Measurements from ENCODE around the gene ADIPOR2. TPM values are rescaled to one million over a fixed set of nuclear protein-coding genes. Genes with fewer than 3 reads are reported as not detected.

The ADIPOR2 gene
- total RNA-seq, 4 donors from 2014 or later: 28.2 to 37.4 (median 34.1) TPM

DNA sequence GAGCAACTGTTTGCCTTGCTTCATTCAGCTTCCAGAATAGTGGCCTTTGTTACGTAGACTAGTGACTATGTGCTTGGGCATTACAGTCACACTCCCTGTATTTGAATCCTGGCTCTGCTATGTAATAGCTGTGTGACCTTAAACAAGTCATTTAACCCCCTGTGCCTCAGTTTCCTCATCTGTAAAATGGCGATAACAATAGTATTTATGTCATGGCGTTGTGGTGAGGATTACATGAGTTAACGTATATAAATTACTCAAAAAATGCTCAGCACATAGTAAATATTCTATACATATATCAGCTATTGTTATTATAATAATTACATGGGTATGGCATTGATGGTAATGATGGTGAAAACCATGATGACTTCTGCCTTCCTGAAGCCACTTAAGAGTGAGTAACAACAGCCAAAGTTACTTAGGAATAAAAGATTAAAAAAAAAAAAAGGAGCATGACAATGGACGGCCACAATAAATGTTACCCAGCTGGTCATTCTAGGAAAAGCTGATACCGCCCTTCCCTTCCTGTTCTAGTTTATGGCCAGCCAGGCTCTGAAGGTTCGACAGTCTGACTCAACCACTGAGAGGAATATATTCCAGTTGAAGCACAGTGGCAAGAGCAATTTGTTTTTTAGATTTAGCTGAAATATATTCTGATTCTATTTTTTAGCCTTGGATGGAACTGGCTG, 9.9 kb upstream of the ADIPOR2 start:
- Histone ChIP-seq H3K4me1 (peaks cover 0 to 14% (median 0%) of the 10 kb centered on the region in 4 donors), H3K9me3 (no peaks in the 10 kb centered on the region), H3K4me3 (no peak overlapping the region), H3K36me3 (no peaks in the 10 kb centered on the region), H3K27ac (replicated peaks in 1 of 4) (peak overlapping the region in 3 of 4 donors; percentile 35 to 58 (median 47)), H3K27me3 (no peaks in the 10 kb centered on the region)
- 78% methylated on average over 7 of the region's 7 CpGs for WGBS
- intact Hi-C loops (cut with DNase I): loop anchor here (5.0 kb wide), 1 partner anchor 64 kb away; no protein-coding TSS in a partner anchor
- no peak for DNase-seq (ENCODE audit: extremely low spot score)
- TF ChIP-seq, protein P1, sequence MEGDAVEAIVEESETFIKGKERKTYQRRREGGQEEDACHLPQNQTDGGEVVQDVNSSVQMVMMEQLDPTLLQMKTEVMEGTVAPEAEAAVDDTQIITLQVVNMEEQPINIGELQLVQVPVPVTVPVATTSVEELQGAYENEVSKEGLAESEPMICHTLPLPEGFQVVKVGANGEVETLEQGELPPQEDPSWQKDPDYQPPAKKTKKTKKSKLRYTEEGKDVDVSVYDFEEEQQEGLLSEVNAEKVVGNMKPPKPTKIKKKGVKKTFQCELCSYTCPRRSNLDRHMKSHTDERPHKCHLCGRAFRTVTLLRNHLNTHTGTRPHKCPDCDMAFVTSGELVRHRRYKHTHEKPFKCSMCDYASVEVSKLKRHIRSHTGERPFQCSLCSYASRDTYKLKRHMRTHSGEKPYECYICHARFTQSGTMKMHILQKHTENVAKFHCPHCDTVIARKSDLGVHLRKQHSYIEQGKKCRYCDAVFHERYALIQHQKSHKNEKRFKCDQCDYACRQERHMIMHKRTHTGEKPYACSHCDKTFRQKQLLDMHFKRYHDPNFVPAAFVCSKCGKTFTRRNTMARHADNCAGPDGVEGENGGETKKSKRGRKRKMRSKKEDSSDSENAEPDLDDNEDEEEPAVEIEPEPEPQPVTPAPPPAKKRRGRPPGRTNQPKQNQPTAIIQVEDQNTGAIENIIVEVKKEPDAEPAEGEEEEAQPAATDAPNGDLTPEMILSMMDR (IDR thresholded peaks at IDR 0.05): no peak
- TF ChIP-seq POLR2A (IDR thresholded peaks at IDR 0.05; ENCODE audit: low read depth) (no peak), POLR2AphosphoS5 (IDR thresholded peaks at IDR 0.05) (peak in 1 of 2 donors; percentile 28)

DNA sequence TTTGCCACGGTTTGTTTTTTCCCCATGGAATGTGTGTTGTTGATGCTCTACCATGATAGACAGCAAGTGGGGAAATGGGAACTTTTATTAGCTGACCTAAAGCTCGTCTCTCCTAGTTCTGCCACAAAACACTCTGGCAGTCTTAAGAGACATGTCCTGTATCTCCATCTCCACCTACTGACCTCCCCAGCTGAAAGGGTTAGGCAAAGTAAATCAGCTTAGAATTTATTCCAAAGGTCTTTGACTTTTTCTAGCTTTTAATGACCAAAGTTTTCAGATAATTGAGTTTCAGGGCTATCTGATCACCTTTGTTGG, 9.4 kb upstream of the ADIPOR2 start:
- intact Hi-C loops (cut with DNase I): loop anchor here (5.0 kb wide), 1 partner anchor 64 kb away; no protein-coding TSS in a partner anchor
- Histone ChIP-seq H3K9me3 (no peaks in the 10 kb centered on the region), H3K27ac (replicated peaks in 1 of 4) (peak overlapping the region in 3 of 4 donors; percentile 35 to 58 (median 47)), H3K4me3 (no peak overlapping the region), H3K36me3 (no peaks in the 10 kb centered on the region), H3K27me3 (no peaks in the 10 kb centered on the region), H3K4me1 (peaks cover 0 to 14% (median 0%) of the 10 kb centered on the region in 4 donors)
- no peak for DNase-seq (ENCODE audit: extremely low spot score)
- WGBS: 59% methylated on average over 2 of the region's 2 CpGs
- TF ChIP-seq, protein P1 (IDR thresholded peaks at IDR 0.05): no peak

DNA sequence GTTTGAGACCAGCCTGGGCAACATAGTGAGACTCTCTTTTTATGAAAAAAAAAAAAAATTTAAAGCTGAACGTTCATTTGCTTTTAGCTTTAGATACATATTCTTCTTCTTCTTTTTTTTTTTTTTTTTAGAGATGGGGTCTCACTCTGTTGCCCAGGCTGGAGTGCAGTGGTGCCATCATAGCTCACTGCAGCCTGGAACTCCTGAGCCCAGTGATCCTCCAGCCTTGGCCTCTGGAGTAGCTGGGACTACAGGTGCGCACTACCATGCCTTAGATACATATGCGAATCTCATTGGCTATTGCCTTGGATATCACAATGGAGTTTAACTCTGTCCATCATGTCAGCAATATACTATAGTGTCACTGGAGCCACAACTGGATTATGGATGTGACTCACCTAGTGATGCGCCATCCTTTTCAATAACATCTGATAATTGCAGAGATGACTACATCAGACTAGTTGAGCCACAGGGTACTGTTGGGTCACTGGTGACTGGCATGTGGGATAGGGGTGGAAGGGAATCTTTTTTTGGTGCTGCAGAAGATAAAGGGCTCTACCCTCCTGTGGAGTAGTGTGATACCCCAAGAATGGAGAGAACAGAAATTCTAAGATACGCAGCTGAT, 2.7 kb upstream of the ADIPOR2 start:
- Histone ChIP-seq H3K4me3 (no peak overlapping the region), H3K27ac (replicated peaks in 1 of 4) (no peak overlapping the region), H3K36me3 (no peaks in the 10 kb centered on the region), H3K9me3 (no peaks in the 10 kb centered on the region), H3K4me1 (peaks cover 15 to 26% (median 23%) of the 10 kb centered on the region in 4 donors), H3K27me3 (no peaks in the 10 kb centered on the region)
- intact Hi-C loops (cut with DNase I): no loop called here
- no peak for TF ChIP-seq POLR2AphosphoS5 (IDR thresholded peaks at IDR 0.05)
- TF ChIP-seq, protein P1 (IDR thresholded peaks at IDR 0.05): no peak
- TF ChIP-seq POLR2A (IDR thresholded peaks at IDR 0.05; ENCODE audit: low read depth): no peak
- TF ChIP-seq EP300 (IDR thresholded peaks at IDR 0.05): no peak
- 97% methylated on average over 5 of the region's 5 CpGs for WGBS
- DNase-seq (ENCODE audit: extremely low spot score): no peak

DNA sequence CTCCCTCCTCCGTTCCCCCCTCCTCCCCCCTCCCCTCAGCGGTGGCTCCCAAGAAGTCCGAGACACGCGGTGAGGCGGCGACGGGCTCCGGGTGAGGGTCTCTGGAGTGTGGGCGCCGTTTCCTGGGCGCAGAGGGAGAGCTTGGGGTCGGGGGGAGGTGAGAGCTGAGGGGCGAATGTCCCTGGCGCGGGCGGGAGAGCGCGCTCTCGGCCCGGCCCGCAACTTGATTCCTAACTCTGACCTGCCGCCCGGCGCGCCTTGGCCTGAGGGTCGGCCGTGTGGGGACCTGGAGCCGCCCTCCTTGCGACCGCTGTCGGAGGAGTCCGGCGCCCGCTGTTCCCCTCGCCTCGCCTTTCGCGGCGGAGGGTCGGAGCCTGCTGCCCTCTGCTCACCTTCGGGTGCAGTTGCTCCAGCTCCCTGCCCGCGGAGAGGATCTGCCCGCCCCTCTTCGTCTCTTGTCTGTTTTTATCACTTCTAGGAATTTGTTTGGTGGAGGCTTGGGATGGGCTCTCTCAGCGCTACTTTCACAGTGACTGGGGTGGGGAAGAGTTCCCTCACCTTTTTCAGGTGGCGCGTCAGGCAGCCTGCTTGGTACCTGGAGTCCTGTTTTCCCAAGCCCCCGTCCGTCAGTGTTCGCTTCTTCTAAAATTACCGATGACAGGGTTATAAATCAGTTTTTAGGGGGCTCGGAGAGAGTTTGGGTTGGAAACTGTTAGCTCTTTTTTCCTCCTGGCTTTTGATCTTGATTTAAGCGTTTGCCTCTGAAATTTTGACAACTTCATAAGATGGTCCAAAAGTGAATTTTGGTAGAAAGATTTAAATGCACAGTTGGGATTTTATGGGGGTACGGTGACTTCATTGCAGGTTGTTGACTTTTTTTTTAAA, 495 bp downstream of the ADIPOR2 start:
- Histone ChIP-seq H3K27ac (replicated peaks in 1 of 4) (peak overlapping the region; percentile 94 to 95 (median 95)), H3K4me1 (peaks cover 21 to 49% (median 44%) of the 10 kb centered on the region in 4 donors), H3K36me3 (no peaks in the 10 kb centered on the region), H3K4me3 (peak overlapping the region; percentile 72 to 94 (median 90)), H3K9me3 (no peaks in the 10 kb centered on the region), H3K27me3 (no peaks in the 10 kb centered on the region)
- intact Hi-C loops (cut with DNase I): loop anchor here (5.0 kb wide), 1 partner anchor 34 kb away; no protein-coding TSS in a partner anchor
- no peak for TF ChIP-seq POLR2AphosphoS5 (IDR thresholded peaks at IDR 0.05)
- no peak for TF ChIP-seq EP300 (IDR thresholded peaks at IDR 0.05)
- no peak for TF ChIP-seq POLR2A (IDR thresholded peaks at IDR 0.05; ENCODE audit: low read depth)
- TF ChIP-seq, protein P1 (IDR thresholded peaks at IDR 0.05): no peak
- WGBS: under 1% methylated on average over 38 of the region's 56 CpGs
- no peak for DNase-seq (ENCODE audit: extremely low spot score)

Data from esophagus muscularis mucosa (tissue), 4 donors.